Left lung (tissue), 10 donors: Measurements from ENCODE around the gene TMEM40. TPM values are rescaled to one million over a fixed set of nuclear protein-coding genes. Genes with fewer than 3 reads are reported as not detected.
A peak's percentile ranks its signal among the peaks of the same experiment; 100 is the strongest.
"Not testable (repeated sequence)": the region's sequence is repeated elsewhere in the genome, so short reads cannot be mapped to it uniquely, and the experiment has no call there.

Experiments
- ATAC-seq: fragments of 200-7000 bp; cut with Tn5 transposase; one replicate; pipeline ENCODE4 v1.9.1; 2020; ENCODE audit warnings: moderate library complexity
- DNase-seq, 4 donors: peaks; one replicate each; pipeline ENCODE4 v3.0.0-alpha.2; 2013 to 2020
- H3K27ac ChIP-seq, 2 donors: fragments of 200-600 bp; sonication (generic) in 1 of 2; one replicate each; pipeline versions ENCODE4 v1.5.0 to v1.8.0; 2020 to 2021
- H3K27me3 ChIP-seq, 2 donors: fragments of 200-600 bp; sonication (generic) in 1 of 2; one replicate each; pipeline versions ENCODE4 v1.5.0 to v1.8.0; 2020 to 2021
- H3K36me3 ChIP-seq, 2 donors: fragments of 200-600 bp; sonication (generic) in 1 of 2; one replicate each; pipeline versions ENCODE4 v1.5.0 to v1.8.0; 2020 to 2021
- H3K4me1 ChIP-seq, 2 donors: fragments of 200-600 bp; one replicate each; pipeline ENCODE4 v1.8.0; 2021
- H3K4me3 ChIP-seq, 2 donors: fragments of 200-600 bp; sonication (generic) in 1 of 2; one replicate each; pipeline versions ENCODE4 v1.5.0 to v1.8.0; 2020 to 2021; ENCODE audit warnings: mild to moderate bottlenecking in 1 of 2
- H3K9me3 ChIP-seq, 2 donors: fragments of 200-600 bp; sonication (generic) in 1 of 2; one replicate each; pipeline versions ENCODE4 v1.5.0 to v1.8.0; 2020 to 2021
- CTCF ChIP-seq, 2 donors: fragments of 200-600 bp; sonication (generic) in 1 of 2; IDR thresholded peaks; one replicate each; pipeline versions ENCODE4 v1.5.0 to v1.8.0; 2021; ENCODE audit warnings: antibody characterized with exemption in 2 of 2
- intact Hi-C, 2 donors: fragments of 100-400 bp; cut with DNase I; formaldehyde crosslinking; loops; one replicate each; pipeline versions ENCODE4 v1.11.2 to v1.14.2; 2022
- polyA plus RNA-seq, 6 donors: library from polyadenylated mRNA; unstranded; fragments of 120-200 nt; gene quantifications; one replicate each; pipeline ENCODE4 v1.2.1, GENCODE V29; 2013; ENCODE audit not compliant: insufficient read length in 6 of 6
- total RNA-seq, 2 donors: library from RNA; stranded (reverse); fragmentation: NEBNext Ultra II Directional; extraction: Animal tissue kit (Norgen Biotek cat#: 25700); gene quantifications; one replicate each; pipeline ENCODE4 v1.2.1, GENCODE V29; 2021
- donor health status: DM: no; HTN: yes; CAD: no.
- donor health status: DM: no; HTN: no; CAD: no.

Gene TMEM40
- total and polyA plus RNA-seq, 8 donors, result 1.1 to 2.4 (median 1.5) TPM; not detected in 1

DNA sequence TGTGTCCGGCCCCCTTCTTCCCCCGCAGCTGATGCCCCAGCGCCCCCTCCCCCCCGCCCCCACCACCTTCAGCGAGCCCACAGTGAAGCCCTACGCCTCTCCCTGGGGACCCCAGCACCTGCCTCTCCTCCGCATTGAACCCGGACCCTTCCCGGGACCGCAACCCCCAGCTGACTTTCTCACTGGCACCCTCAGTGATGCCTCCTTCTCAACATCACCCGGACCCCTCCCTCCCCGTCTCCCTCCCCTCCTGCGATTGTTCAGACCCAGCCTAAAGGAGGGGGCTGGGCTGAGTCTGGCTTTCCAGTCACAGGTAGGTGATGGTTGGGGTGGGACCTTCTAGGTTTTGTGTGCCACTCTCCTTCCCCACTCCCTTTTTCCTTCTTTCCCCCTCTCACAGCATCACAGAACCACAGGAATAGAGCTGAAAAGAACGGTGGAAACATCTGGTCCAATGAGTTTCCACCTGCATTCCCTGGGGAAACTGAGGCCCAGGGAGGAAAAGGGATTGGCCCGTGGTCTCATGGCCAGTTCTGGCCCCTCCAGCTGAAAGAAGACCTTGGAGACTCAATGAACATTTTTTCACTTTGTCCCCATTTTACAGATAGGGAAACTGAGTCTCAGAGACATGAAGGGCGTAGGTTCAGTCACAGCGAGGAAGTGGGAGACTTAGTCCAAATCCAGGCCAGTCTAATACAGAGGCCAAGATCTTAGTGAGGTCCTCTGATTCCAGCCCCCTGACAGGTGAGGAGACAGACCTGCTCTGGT is 38.2 kb upstream of the TMEM40 start:
- intact Hi-C loops, result no loop called here
- no peak for DNase-seq
- peak overlapping the region in 1 of 2 donors; percentile 49 for H3K4me3 ChIP-seq

DNA sequence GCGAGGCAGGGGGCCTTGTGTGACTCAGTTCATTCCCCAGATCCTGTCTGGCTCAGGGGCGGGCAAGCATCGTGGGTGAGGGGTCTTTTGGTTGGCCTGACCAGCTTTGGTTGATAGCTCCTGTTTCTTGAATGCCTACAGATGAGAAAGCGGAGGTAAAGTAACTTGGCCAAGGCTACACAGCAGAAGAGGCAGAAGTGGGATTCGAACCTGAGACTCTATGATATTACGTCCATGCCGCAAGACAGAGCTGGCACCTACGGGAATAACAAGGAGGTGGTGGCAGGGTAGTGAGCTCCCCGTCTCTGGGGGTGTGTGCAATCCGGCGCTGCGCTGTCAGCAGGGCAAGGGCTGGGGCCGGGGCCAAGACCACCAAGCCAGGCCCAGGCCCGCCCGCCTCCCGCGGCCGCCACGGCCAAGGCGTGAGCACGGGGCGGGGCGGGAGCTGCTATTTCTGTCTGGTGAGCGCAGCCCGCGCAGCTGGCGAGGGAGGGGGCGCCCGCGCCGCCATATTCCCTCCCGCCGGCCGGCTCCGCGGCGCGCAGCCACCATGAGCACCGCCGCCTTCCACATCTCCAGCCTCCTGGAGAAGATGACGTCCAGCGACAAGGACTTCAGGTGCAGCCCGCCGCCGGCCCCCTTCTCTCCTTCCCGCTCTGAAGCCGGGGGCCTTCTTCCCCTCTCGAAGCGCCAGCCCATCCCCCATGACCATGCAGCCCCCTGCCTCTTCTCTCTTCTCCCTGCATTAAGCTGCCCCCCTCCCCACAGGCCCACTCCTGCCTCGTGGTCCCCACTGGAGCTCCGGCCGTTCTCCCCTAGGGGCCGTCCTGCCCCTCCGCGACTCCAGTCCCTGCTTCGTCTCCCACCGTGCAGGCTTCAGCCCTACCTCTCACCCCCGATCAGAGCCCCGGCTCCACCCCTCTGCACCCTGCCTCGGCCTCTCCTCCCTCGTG is 37.4 kb upstream of the TMEM40 start, which contains the start of gene CAND2:
Gene CAND2 (plus strand): TSS at position 510 of the 953 bp plus-strand sequence. CDS start 41 bp downstream, at position 551.
- H3K4me1 ChIP-seq, result peaks cover 0 to 4% of the 10 kb centered on the region in 2 donors
- H3K4me3 ChIP-seq, result peak within 1 kb of the TSS; percentile 49
- H3K9me3 ChIP-seq, result no peaks in the 10 kb centered on the region
- ATAC-seq, result peak; percentile 92
- DNase-seq, result peak; percentile 57 to 84 (median 74)
- H3K27ac ChIP-seq, result peak within 1 kb of the TSS; percentile 19 to 37
- no peak for TF ChIP-seq CTCF (IDR thresholded peaks at IDR 0.05)
- H3K36me3 ChIP-seq, result no peaks in the 10 kb centered on the region
- peaks cover 0 to 28% of the 10 kb centered on the region in 2 donors for H3K27me3 ChIP-seq
- intact Hi-C loops, result no loop called here

More for the DNA sequence above, 38.2 kb upstream of the TMEM40 start:
- no peak for TF ChIP-seq CTCF (IDR thresholded peaks at IDR 0.05)
- Histone ChIP-seq H3K4me1 (peaks cover 0 to 4% of the 10 kb centered on the region in 2 donors), H3K9me3 (no peaks in the 10 kb centered on the region), H3K27ac (no peak overlapping the region), H3K27me3 (peaks cover 0 to 28% of the 10 kb centered on the region in 2 donors), H3K36me3 (no peaks in the 10 kb centered on the region)
- no peak for ATAC-seq

GRCh38 chr3:12793701-12794100 is 34.6 kb upstream of the TMEM40 start:
- Histone ChIP-seq H3K9me3 (no peaks in the 10 kb centered on the region), H3K4me3 (no peak overlapping the region), H3K36me3 (no peaks in the 10 kb centered on the region), H3K27ac (no peak overlapping the region), H3K27me3 (peaks cover 0 to 28% of the 10 kb centered on the region in 2 donors), H3K4me1 (peaks cover 0 to 4% of the 10 kb centered on the region in 2 donors)
- ATAC-seq, result no peak
- DNase-seq, result no peak
- no peak for TF ChIP-seq CTCF (IDR thresholded peaks at IDR 0.05)
- intact Hi-C loops, result no loop called here

GRCh38 chr3:12791430-12791829 is 32.4 kb upstream of the TMEM40 start:
- Histone ChIP-seq H3K27me3 (peaks cover 0 to 15% of the 10 kb centered on the region in 2 donors), H3K4me1 (peaks cover 0 to 1% of the 10 kb centered on the region in 2 donors), H3K27ac (no peak overlapping the region), H3K36me3 (no peaks in the 10 kb centered on the region), H3K9me3 (no peaks in the 10 kb centered on the region), H3K4me3 (no peak overlapping the region)
- TF ChIP-seq CTCF (IDR thresholded peaks at IDR 0.05), result no peak
- intact Hi-C loops, result no loop called here
- DNase-seq (no peak), ATAC-seq (no peak)

DNA sequence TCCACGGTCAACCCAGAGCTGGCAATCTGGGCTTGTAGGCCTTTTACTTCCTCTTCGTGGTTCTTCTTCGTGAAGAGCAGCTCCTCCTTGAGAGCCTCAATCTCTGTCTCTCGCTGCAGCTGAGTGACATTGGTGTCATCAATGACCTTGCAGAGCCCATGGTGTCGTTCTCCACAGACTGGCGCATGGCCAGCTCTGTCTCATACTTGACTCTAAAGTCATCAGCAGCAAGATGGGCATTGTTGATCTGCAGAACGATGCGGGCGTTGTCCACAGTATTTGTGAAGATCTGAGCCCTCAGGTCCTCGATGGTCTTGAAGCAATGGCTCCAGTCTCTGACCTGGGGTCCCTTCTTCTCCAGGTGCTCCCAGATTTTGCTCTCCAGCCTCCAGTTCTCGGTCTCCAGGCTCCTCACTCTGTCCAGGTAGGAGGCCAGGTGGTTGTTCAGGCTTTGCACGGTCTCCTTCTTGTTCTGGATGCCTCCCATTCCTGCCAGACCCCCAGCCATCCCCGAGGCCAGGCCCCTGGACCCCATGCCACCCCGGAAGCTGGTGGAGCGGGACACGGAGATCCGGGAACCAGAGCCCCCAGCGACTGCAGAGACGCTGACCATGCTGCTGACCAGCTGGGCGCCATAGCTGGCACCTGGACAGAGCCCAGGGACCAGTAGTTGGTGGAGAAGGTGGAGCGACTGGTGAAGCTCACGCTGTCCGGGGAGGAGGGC is 29.1 kb upstream of the TMEM40 start:
- intact Hi-C loops, H3K4me3 ChIP-seq, H3K27ac ChIP-seq, DNase-seq, H3K4me1 ChIP-seq, H3K9me3 ChIP-seq, H3K36me3 ChIP-seq, ATAC-seq, H3K27me3 ChIP-seq: not testable (repeated sequence)
